H1 (cell line): ENCODE measurements around the gene PDE4D. TPM values are rescaled to one million over a fixed set of nuclear protein-coding genes. Genes with fewer than 3 reads are reported as not detected.

Source experiments
- CTCF ChIA-PET: fragments of 300-600 bp; sonication (Branson Sonifier 250); formaldehyde crosslinking; loops from one replicate; lab custom pipeline; 2021; ENCODE audit not compliant: partially characterized antibody; lab: Charles Lee
- POLR2A ChIA-PET: fragments of 300-600 bp; sonication (Branson Sonifier 250); formaldehyde crosslinking; loops from one replicate; lab custom pipeline; 2021; ENCODE audit warnings: inconsistent platforms; ENCODE audit not compliant: partially characterized antibody; lab: Charles Lee
- DNase-seq, 2 experiments: peaks; one replicate each; pipeline versions ENCODE4 v3.0.0 to v3.0.0-alpha.2; 2010 to 2022; ENCODE audit warnings: low spot score in 2 of 2, low read depth in 1 of 2, mixed read lengths in 1 of 2
- FAIRE-seq: peaks from 2 replicates; lab custom pipeline; 2011; peaks lifted over from hg19 to GRCh38; lab: Jason Lieb, UNC
- H2AFZ ChIP-seq: 2 replicates; pipeline ENCODE4 v1.8.1; 2012; ENCODE audit warnings: low read length, inconsistent platforms
- H2AK5ac ChIP-seq: 2 replicates; pipeline ENCODE4 v1.6.1; 2013; ENCODE audit warnings: low read depth, low read length
- H2BK120ac ChIP-seq: replicated peaks from 2 replicates; pipeline ENCODE3; 2013; ENCODE audit warnings: low read depth, low read length, inconsistent platforms
- H2BK12ac ChIP-seq: 2 replicates; pipeline ENCODE4 v1.6.1; 2013; ENCODE audit warnings: low read depth, low read length
- H2BK15ac ChIP-seq: 2 replicates; pipeline ENCODE4 v1.6.1; 2013; ENCODE audit warnings: low read length
- H2BK20ac ChIP-seq: 2 replicates; pipeline ENCODE4 v1.6.1; 2013; ENCODE audit warnings: low read length
- H2BK5ac ChIP-seq: 2 replicates; pipeline ENCODE4 v1.6.1; 2013; ENCODE audit warnings: low read depth, low read length
- H3K14ac ChIP-seq: 2 replicates; pipeline ENCODE4 v1.6.1; 2013; ENCODE audit warnings: inconsistent platforms; ENCODE audit not compliant: insufficient read length
- H3K18ac ChIP-seq: 2 replicates; pipeline ENCODE4 v1.6.1; 2013; ENCODE audit warnings: low read length; ENCODE audit errors: extremely low read depth
- H3K23ac ChIP-seq: 2 replicates; pipeline ENCODE4 v1.6.1; 2013; ENCODE audit warnings: inconsistent platforms; ENCODE audit not compliant: insufficient read length
- H3K23me2 ChIP-seq: 2 replicates; pipeline ENCODE4 v1.6.1; 2013; ENCODE audit warnings: low read depth, low read length
- H3K27ac ChIP-seq: 2 replicates; pipeline ENCODE4 v1.6.1; 2011; ENCODE audit warnings: low read depth, low read length, inconsistent platforms
- H3K27me3 ChIP-seq, 4 experiments: replicated peaks in 1 of 4; 1 replicate in 1 of 4; 2 replicates in 3 of 4; pipeline versions ENCODE4 v1.6.1 to v1.8.1; 2011 to 2013; ENCODE audit warnings: low read length in 3 of 4, mild to moderate bottlenecking in 3 of 4, inconsistent platforms in 2 of 4, mixed read lengths in 2 of 4, moderate library complexity in 1 of 4; ENCODE audit not compliant: control insufficient read depth in 3 of 4, insufficient read depth in 3 of 4; ENCODE audit errors: extremely low read depth in 1 of 4
- H3K36me3 ChIP-seq, 4 experiments: 2 replicates each; pipeline versions ENCODE4 v1.6.1 to v1.8.1; 2011 to 2013; ENCODE audit warnings: mild to moderate bottlenecking in 4 of 4, low read length in 3 of 4, moderate library complexity in 2 of 4, control low read depth in 1 of 4, inconsistent platforms in 1 of 4; ENCODE audit not compliant: insufficient read depth in 4 of 4, control insufficient read depth in 2 of 4
- H3K4ac ChIP-seq: replicated peaks from 2 replicates; pipeline ENCODE3; 2013; ENCODE audit warnings: low read length, low read depth, mixed read lengths, inconsistent platforms; ENCODE audit not compliant: insufficient read length
- H3K4me1 ChIP-seq, 4 experiments: replicated peaks in 1 of 4; 1 replicate in 1 of 4; 2 replicates in 3 of 4; pipeline versions ENCODE4 v1.6.1 to v1.8.1; 2011 to 2013; ENCODE audit warnings: low read length in 3 of 4, inconsistent platforms in 2 of 4, mixed read lengths in 1 of 4; ENCODE audit not compliant: insufficient read depth in 4 of 4, control insufficient read depth in 3 of 4
- H3K4me2 ChIP-seq, 2 experiments: 2 replicates each; pipeline versions ENCODE4 v1.6.1 to v1.8.1; 2011 to 2013; ENCODE audit warnings: low read depth in 2 of 2, low read length in 2 of 2, control low read depth in 1 of 2, inconsistent platforms in 1 of 2, mild to moderate bottlenecking in 1 of 2; ENCODE audit not compliant: insufficient read depth in 1 of 2
- H3K4me3 ChIP-seq, 4 experiments: fragments of 200-600, 300-600 bp in 1 of 4; sonication (generic), shearing (Covaris generic), sonication (Bioruptor Twin) in 1 of 4; 2 replicates each; pipeline versions ENCODE4 v1.5.1 to v1.8.1; 2011 to 2016; ENCODE audit warnings: low read length in 4 of 4, low read depth in 3 of 4, control low read depth in 2 of 4, inconsistent platforms in 2 of 4, mild to moderate bottlenecking in 2 of 4, mixed read lengths in 1 of 4, moderate library complexity in 1 of 4; ENCODE audit not compliant: insufficient read depth in 2 of 4; ENCODE audit errors: extremely low read depth in 1 of 4
- H3K56ac ChIP-seq: replicated peaks from 2 replicates; pipeline ENCODE3; 2013; ENCODE audit warnings: low read depth, mild to moderate bottlenecking, mixed read lengths, low read length, inconsistent platforms; ENCODE audit not compliant: insufficient read length
- H3K79me1 ChIP-seq: 2 replicates; pipeline ENCODE4 v1.6.1; 2013; ENCODE audit warnings: low read depth, low read length, control low read depth
- H3K79me2 ChIP-seq, 2 experiments: 2 replicates each; pipeline versions ENCODE4 v1.6.1 to v1.8.1; 2012 to 2013; ENCODE audit warnings: low read length in 2 of 2, mild to moderate bottlenecking in 2 of 2, inconsistent platforms in 1 of 2; ENCODE audit not compliant: insufficient read depth in 2 of 2, control insufficient read depth in 1 of 2
- H3K9ac ChIP-seq, 4 experiments: replicated peaks in 1 of 4; 1 replicate in 1 of 4; 2 replicates in 3 of 4; pipeline versions ENCODE4 v1.6.1 to v1.8.1; 2011 to 2013; ENCODE audit warnings: low read depth in 3 of 4, low read length in 3 of 4, control low read depth in 2 of 4, mild to moderate bottlenecking in 2 of 4, moderate library complexity in 2 of 4, inconsistent platforms in 1 of 4; ENCODE audit errors: extremely low read depth in 1 of 4
- H3K9me3 ChIP-seq, 2 experiments: 2 replicates each; pipeline versions ENCODE4 v1.6.1 to v1.8.1; 2012 to 2013; ENCODE audit warnings: mild to moderate bottlenecking in 2 of 2, moderate library complexity in 2 of 2, control low read depth in 1 of 2, inconsistent platforms in 1 of 2, low read depth in 1 of 2, low read length in 1 of 2, mixed read lengths in 1 of 2; ENCODE audit not compliant: insufficient read depth in 2 of 2
- H4K20me1 ChIP-seq, 2 experiments: replicated peaks in 1 of 2; 2 replicates each; pipeline versions ENCODE3 to v1.8.1; 2011 to 2013; ENCODE audit warnings: inconsistent platforms in 2 of 2, low read length in 2 of 2, mild to moderate bottlenecking in 1 of 2; ENCODE audit not compliant: insufficient read depth in 2 of 2, control insufficient read depth in 1 of 2
- H4K5ac ChIP-seq: 2 replicates; pipeline ENCODE4 v1.6.1; 2013; ENCODE audit warnings: low read length, low read depth, mixed read lengths, inconsistent platforms; ENCODE audit not compliant: insufficient read length
- H4K8ac ChIP-seq: 2 replicates; pipeline ENCODE4 v1.8.0; 2013; ENCODE audit warnings: mild to moderate bottlenecking, moderate library complexity, low read length, inconsistent platforms; ENCODE audit not compliant: insufficient read depth; ENCODE audit errors: extremely low read depth
- H4K91ac ChIP-seq: replicated peaks from 2 replicates; pipeline ENCODE3; 2013; ENCODE audit warnings: low read length, mixed read lengths, inconsistent platforms; ENCODE audit not compliant: insufficient read length
- BCL11A ChIP-seq, 2 experiments: IDR thresholded peaks; one replicate each; pipeline ENCODE4 v1.6.1; 2011; ENCODE audit warnings: low read depth in 2 of 2, low read length in 2 of 2, mild to moderate bottlenecking in 2 of 2
- EP300 ChIP-seq, 2 experiments: IDR thresholded peaks; 1 replicate in 1 of 2; 2 replicates in 1 of 2; pipeline ENCODE4 v1.6.1; 2011 to 2012; ENCODE audit warnings: low read depth in 2 of 2, low read length in 2 of 2, mild to moderate bottlenecking in 2 of 2, borderline replicate concordance in 1 of 2, inconsistent platforms in 1 of 2, moderate library complexity in 1 of 2
- FOSL1 ChIP-seq: IDR thresholded peaks from 2 replicates; pipeline ENCODE4 v1.6.1; 2011; ENCODE audit warnings: mild to moderate bottlenecking, low read depth, low read length, moderate library complexity; ENCODE audit not compliant: insufficient read depth
- GABPA ChIP-seq: IDR thresholded peaks from 2 replicates; pipeline ENCODE4 v1.6.1; 2011; ENCODE audit warnings: mild to moderate bottlenecking, low read length, moderate library complexity, borderline replicate concordance; ENCODE audit not compliant: insufficient read depth
- PHF8 ChIP-seq: fragments of 200-600 bp; sonication (generic); conservative IDR thresholded peaks from 2 replicates; pipeline ENCODE4 v1.7.1; 2012; ENCODE audit warnings: low read depth, mild to moderate bottlenecking, inconsistent platforms, low read length, moderate library complexity
- SIRT6 ChIP-seq: IDR thresholded peaks from one replicate; pipeline ENCODE4 v1.7.1; 2012; ENCODE audit warnings: low read length, inconsistent platforms
- TAF7 ChIP-seq: optimal IDR thresholded peaks from 2 replicates; pipeline ENCODE3; 2011; ENCODE audit warnings: low read depth, mild to moderate bottlenecking, inconsistent platforms, low read length, moderate library complexity, borderline replicate concordance
- TEAD4 ChIP-seq: IDR thresholded peaks from 2 replicates; pipeline ENCODE4 v1.6.1; 2012; ENCODE audit warnings: low read depth, low read length, inconsistent platforms, mixed read lengths
- WGBS, 2 experiments: shearing (Covaris generic) in 1 of 2; methylation state at CpG; one replicate each; pipeline versions ENCODE4 v1.1.6 to v1.1.7; 2013 to 2015; ENCODE audit warnings: low lambda C conversion rate in 2 of 2, mixed read lengths in 2 of 2, inconsistent platforms in 1 of 2, low coverage in 1 of 2, missing lambda C conversion rate in 1 of 2; ENCODE audit not compliant: insufficient replicate concordance in 2 of 2, insufficient coverage in 1 of 2, insufficient read length in 1 of 2; ENCODE audit errors: extremely low coverage in 1 of 2, missing lambda C conversion rate in 1 of 2; 5-methylcytosine and 5-hydroxymethylcytosine counted together
- polyA plus RNA-seq, 7 experiments: library from polyadenylated mRNA; depleted of rRNA in 3 of 7; stranded (reverse) in 5 of 7; unstranded in 2 of 7; fragments of >200 nt in 5 of 7; fragments of 200-250 nt in 2 of 7; gene quantifications; 1 replicate in 5 of 7; 2 replicates in 1 of 7; 4 replicates in 1 of 7; pipeline versions ENCODE4 v1.2.1 to v1.2.3, GENCODE V29; 2011 to 2013; ENCODE audit warnings: missing spikeins in 2 of 7, mixed read lengths in 2 of 7
- total RNA-seq: library from RNA; stranded (reverse); fragmentation: NEBNext Ultra II Directional; extraction: Animal tissue kit (Norgen Biotek cat#: 25700); gene quantifications from 2 replicates; pipeline ENCODE4 v1.2.1, GENCODE V29; 2021
- TF ChIP-seq, protein P1 (sequence below): IDR thresholded peaks from 2 replicates; pipeline ENCODE4 v1.6.1; 2011; ENCODE audit warnings: low read length, improper control_type of control experiment
- TF ChIP-seq, protein P2 (sequence below): IDR thresholded peaks from 2 replicates; pipeline ENCODE4 v1.6.1; 2011; ENCODE audit warnings: low read depth, mild to moderate bottlenecking, low read length; ENCODE audit not compliant: insufficient read depth

Gene PDE4D
- total and polyA plus RNA-seq, 2 of the 8 experiments (the other 6 are each of a cell fraction or from before 2014, with no cell fraction given): 2.3 to 3.7 TPM

DNA sequence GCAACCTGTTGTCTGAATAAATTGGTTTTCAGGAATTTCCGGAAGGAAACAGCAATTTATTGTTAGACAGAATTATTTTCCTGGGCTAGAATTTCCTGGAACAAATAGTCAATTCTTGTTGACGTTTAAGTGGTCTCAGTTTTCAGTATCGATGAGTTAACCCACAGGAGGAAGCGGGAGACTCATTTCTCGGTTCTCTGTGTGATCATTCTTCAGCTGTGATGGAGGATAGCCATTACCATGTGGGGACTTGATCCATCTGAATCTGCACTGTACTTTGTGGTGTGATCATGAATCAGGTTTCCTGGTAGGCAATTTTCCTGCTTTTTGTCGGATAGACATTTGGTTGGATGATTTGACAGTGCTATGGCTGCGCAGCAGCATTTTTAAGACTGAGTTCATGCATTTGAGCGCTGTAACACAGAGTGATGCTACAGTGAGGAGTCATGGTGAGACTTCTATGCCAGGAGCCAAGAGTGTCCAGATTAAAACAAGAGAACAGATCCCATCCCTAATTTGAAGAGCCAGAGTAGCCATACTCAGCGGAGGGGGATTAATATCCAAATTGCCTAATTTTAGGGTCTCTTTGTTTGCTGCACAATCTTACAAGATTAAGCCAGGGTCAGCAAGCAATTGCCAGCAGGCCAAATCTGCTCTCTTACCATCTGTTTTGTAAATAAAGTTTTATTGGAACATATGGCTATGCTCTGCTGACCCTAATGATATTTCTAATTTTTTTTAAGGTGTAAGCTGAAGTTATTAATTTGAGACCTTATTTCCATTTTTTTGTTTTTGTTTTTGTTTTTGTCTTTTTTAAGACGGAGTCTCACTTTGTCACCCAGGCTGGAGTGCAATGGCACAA, 954.7 kb downstream of the PDE4D start:
- H3K23ac ChIP-seq: no peak overlapping the region
- H3K9me3 ChIP-seq: peaks cover 0 to 11% of the 10 kb centered on the region in 2 experiments; a peak in 1 of 4 replicates
- no peak overlapping the region for H3K27ac ChIP-seq
- H3K79me2 ChIP-seq: no peaks in the 10 kb centered on the region
- no peaks in the 10 kb centered on the region for H3K23me2 ChIP-seq
- no peaks in the 10 kb centered on the region for H4K20me1 ChIP-seq
- H3K4ac ChIP-seq: no peak overlapping the region
- no peaks in the 10 kb centered on the region for H3K36me3 ChIP-seq
- no peak overlapping the region for H2BK120ac ChIP-seq
- H3K79me1 ChIP-seq: no peaks in the 10 kb centered on the region
- H2BK5ac ChIP-seq: no peak overlapping the region
- no peak overlapping the region for H3K4me3 ChIP-seq
- H2BK20ac ChIP-seq: no peak overlapping the region
- no peak overlapping the region; the same call in 1 of the 2 replicates for H2AFZ ChIP-seq
- H4K91ac ChIP-seq: no peak overlapping the region
- no peak overlapping the region for H2AK5ac ChIP-seq
- no peak overlapping the region for H2BK12ac ChIP-seq
- WGBS, 2 experiments: 95% methylated on average over 10 of the region's 10 CpGs; no CpG with 5 or more reads in 1 of the 2 experiments
- DNase-seq (no peak), FAIRE-seq (no peak)
- no peak overlapping the region for H2BK15ac ChIP-seq
- H3K4me2 ChIP-seq: no peak overlapping the region
- ChIA-PET POLR2A (no interaction called here), CTCF (no interaction called here)
- H3K9ac ChIP-seq: no peak overlapping the region
- no peak overlapping the region for H3K18ac ChIP-seq
- no peak overlapping the region for H4K5ac ChIP-seq
- peaks cover 0 to 7% (median 0%) of the 10 kb centered on the region in 4 experiments; a peak in 2 of 7 replicates for H3K4me1 ChIP-seq
- H3K27me3 ChIP-seq: no peaks in the 10 kb centered on the region
- H3K14ac ChIP-seq: no peak overlapping the region
- no peak overlapping the region for H4K8ac ChIP-seq
- no peak overlapping the region for H3K56ac ChIP-seq
- no peak for TF ChIP-seq SIRT6
- TF ChIP-seq, protein P1, sequence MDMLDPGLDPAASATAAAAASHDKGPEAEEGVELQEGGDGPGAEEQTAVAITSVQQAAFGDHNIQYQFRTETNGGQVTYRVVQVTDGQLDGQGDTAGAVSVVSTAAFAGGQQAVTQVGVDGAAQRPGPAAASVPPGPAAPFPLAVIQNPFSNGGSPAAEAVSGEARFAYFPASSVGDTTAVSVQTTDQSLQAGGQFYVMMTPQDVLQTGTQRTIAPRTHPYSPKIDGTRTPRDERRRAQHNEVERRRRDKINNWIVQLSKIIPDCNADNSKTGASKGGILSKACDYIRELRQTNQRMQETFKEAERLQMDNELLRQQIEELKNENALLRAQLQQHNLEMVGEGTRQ: no peak
- no peak for TF ChIP-seq GABPA
- no peak for TF ChIP-seq FOSL1
- no peak for TF ChIP-seq BCL11A (IDR thresholded peaks at IDR 0.05; ENCODE audit: low read depth in 2 of 2, low read length in 2 of 2)
- TF ChIP-seq, protein P2, sequence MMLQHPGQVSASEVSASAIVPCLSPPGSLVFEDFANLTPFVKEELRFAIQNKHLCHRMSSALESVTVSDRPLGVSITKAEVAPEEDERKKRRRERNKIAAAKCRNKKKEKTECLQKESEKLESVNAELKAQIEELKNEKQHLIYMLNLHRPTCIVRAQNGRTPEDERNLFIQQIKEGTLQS: no peak
- TF ChIP-seq TEAD4: no peak
- TF ChIP-seq EP300 (IDR thresholded peaks at IDR 0.05; ENCODE audit: borderline replicate concordance in 1 of 2, low read depth in 2 of 2, low read length in 2 of 2): no peak
- no peak for TF ChIP-seq PHF8
- TF ChIP-seq TAF7: no peak
